NCI-H1092 (cell line): ENCODE measurements around the gene OSBPL5.
"Not testable (repeated sequence)": the region's sequence is repeated elsewhere in the genome, so short reads cannot be mapped to it uniquely, and the experiment has no call there.

Source experiments
- DNase-seq: peaks from one replicate; lab custom pipeline; 2025; lab: John Stamatoyannopoulos, UW

OSBPL5 gene

DNA sequence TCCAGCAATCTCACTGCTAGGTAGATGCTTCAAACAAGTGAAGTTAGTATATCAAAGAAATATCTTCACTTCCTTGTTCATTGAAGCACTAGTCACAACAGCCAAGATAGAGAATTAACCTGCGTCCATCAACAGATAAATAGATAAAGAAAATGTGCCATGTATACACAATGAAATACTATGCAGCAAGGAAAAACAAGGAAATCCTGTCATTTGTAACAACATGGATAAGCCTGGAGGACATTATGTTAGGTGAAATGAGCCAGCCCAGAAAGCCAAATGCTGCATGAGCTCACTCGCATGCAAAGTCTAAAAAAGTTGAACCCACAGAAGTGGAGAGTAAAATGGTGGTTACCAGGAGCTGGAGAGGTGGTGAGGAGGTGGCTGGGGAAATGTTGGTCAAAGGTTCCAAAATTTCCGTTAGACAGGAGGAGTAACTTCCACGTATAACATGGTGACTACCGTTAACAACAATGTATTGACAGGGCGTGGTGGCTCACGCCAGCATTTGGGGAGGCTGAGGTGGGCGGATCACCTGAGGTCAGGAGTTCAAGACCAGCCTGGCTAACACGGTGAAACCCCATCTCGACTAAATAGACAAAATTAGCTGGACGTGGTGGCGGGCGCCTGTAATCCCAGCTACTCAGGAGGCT, 84.3 kb downstream of the OSBPL5 start:
- DNase-seq: no peak

DNA sequence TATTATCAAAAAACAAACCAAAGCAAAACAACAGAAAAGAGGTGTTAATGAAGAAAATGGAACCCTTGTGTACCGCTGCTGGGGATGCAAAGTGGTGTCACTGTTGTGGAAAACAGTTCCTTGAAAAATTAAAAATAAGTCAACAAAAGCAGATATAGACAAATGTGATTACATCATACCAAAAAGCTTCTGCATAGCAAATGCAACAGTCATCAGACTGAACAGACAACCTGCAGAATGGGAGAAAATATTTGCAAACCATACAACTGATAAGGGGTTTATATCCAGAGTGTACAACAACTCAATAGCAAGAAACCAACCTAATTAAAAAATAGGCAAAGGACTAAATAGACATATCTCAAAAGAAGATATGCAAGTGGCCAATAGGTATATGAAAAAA, 85.0 kb downstream of the OSBPL5 start:
- DNase-seq: no peak

DNA sequence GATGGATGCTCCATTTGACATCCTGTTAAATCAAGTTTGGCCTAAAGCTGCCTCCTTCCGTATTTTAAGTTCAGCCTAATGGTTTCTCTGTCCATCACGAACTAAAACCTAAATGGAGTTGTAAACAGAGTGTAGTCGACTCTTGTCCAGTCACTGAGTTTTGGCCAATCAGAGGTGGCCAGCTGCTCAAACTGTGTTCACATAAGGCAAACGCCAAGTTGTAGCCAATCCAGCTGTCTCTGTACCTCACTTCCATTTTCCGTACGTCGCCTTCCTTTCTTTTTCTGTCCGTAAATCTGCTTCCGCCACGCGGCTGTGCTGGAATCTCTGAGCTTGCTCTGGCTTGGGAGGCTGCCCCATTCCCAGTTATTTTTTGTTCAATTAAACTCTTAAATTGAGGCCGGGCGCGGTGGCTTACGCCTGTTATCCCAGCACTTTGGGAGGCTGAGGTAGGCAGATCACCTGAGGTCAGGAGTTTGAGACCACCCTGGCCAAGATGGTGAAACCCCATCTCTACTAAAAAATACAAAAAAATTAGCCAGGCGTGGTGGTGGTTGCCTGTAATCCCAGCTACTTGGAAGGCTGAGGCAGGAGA, 87.2 kb downstream of the OSBPL5 start:
- no peak for DNase-seq

DNA sequence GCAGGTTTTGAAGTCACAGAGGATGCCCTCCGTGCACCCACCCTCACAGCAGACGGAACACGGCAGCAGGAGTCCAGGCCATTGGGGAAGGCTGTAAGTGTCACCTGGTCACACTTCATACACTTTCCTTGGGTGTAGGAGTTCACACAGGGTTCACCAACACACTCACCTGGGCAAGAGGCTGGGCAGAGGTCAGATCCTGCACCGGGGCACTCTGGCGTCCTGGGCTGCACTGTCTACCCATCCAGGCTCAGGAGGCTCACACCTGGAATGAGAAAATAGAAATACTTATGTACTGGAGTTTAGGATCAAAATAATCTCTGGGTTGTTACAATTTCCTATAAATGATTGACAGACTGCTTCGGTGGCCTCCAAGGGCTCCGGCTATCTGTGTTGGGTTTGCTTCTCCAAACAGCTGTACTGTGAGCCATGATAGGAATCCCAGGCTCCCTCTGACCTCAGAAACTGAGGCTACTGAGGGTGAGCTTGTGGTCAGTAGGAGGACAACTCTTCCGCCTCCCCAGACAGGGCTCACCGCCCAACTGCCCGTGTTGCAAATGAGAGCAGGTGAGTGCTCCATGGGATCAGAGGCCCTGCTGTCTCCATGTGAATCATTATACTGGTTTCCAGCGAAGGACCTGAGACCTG, 87.8 kb downstream of the OSBPL5 start:
- no peak for DNase-seq

DNA sequence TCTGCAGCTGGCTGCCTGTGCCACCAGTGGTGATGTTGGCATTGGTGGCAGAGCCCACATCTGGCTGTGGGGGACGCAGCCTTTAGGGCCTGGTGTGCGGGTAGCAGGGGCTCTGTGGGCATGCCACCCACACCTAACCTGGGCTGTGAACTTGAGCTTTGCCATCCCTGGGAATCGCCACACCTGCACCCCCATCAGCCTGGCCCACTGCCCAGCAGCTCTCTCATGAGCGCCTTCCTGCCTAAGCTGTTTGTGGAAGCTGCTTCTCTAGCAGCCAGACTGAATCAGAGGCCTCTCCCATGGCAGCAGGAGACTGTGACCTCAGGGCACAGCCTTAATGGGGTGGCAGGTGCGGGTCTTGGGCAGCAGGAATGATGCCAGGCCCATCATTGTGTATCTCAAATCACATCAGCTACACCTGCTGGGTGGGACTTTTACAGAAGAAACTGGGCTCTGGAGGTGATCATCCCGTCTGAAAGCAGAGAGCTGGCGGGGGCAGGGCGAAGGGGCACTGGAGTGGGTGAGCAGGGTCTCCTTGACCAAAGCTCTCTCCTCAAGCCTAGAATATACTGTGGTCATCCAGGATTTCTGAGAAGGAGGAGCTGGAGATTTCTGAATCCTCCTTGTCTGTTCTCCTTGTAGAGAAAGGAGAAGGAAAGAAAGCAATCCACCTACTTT, 90.1 kb downstream of the OSBPL5 start:
- peak; percentile 82 for DNase-seq

DNA sequence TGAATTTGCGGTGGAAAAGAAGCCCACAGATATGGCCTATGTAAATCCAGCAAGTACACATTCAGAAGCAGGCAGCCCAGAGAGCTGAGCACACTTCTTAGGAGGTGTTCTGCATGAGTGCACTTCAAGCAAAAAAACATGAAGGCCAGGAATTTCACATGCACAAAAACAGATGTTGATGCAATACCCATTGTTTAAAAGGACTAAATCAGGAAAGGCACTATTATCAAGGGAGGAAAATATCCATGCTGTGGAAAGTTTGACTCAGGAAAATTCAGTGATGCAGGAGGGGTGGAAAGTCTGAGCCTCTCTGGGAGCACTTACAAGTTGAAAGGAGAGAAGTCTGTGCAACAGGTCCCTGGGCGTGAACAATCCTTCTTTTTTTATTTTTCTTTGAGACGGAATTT, 92.1 kb downstream of the OSBPL5 start:
- no peak for DNase-seq

DNA sequence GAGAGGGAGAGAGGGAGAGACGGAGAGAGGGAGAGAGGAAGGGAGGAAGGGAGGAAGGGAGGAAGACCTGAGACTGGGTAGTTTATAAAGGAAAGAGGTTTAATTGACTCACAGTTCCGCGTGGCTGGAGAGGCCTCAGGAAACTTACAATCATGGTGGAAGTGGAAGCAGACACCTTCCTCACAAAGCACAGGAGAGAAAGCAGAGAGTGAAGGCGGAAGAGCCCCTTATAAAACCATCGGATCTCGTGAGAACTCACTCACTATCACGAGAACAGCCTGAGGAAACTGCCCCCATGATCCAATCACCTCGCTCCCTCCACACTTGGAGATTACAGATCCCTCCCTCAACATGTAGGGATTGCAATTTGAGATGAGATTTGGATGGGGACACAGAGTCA, 95.7 kb downstream of the OSBPL5 start:
- DNase-seq: no peak

DNA sequence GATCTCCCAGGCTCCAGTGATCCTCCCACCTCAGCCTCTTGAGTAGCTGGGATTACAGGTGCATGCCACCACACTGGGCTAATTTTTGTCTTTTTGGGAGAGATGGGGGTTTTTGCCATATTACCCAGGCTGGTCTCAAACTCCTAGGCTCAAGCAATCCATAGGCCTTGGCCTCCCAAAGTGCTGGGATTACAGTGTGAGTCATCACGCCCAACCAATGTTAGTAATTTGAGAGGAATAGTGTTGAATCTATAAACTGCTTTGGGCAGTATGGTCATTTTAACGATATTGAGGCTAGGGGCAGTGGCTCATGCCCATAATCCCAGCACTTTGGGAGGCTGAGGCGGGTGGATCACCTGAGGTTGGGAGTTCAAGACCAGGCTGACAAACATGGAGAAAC, 98.8 kb downstream of the OSBPL5 start:
- DNase-seq: not testable (repeated sequence)

DNA sequence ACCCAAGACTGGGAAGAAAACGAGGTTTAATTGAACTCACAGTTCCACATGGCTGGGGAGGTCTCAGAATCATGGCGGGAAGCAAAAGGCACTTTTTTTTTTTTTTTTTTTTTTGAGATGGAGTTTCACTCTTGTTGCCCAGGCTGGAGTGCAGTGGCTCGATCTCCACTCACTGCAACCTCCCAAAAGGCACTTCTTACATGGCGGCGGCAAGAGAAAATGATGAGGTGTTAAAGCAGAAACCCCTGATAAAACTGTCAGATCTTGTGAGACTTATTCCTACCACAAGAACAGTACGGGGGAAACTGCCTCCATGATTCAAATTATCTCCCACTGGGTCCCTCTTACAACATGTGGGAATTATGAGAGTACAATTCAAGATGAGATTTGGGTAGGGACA, 100.4 kb downstream of the OSBPL5 start:
- not testable (repeated sequence) for DNase-seq

DNA sequence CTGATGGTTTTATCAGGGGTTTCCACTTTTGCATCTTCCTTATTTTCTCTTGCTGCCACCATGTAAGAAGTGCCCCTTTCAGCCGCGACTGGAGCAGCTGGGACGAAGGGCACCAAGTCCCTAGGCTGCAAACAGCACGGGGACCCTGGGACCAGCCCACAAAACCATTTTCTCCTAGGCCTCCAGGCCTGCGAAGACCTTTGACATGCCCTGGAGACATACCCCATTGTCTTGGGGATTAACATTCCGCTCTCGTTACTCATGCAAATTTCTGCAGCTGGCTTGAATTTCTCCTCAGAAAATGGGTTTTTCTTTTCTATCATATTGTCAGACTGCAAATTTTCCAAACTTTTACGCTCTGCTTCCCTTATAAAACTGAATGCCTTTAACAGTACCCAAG, 101.2 kb downstream of the OSBPL5 start:
- not testable (repeated sequence) for DNase-seq

DNA sequence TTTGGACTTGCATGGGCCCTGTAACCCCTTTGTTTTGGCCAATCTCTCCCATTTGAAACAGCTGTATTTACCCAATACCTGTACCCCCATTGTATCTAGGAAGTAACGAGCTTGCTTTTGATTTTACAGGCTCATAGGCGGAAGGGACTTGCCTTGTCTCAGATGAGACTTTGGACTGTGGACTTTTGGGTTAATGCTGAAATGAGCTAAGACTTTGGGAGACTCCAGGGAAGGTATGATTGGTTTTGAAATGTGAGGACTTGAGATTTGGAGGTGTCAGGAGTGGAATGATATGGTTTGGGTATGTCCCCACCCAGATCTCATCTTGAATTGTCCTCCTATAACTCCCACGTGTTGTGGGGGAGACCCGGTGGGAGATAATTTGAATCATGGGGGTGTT, 101.7 kb downstream of the OSBPL5 start:
- DNase-seq: not testable (repeated sequence)

DNA sequence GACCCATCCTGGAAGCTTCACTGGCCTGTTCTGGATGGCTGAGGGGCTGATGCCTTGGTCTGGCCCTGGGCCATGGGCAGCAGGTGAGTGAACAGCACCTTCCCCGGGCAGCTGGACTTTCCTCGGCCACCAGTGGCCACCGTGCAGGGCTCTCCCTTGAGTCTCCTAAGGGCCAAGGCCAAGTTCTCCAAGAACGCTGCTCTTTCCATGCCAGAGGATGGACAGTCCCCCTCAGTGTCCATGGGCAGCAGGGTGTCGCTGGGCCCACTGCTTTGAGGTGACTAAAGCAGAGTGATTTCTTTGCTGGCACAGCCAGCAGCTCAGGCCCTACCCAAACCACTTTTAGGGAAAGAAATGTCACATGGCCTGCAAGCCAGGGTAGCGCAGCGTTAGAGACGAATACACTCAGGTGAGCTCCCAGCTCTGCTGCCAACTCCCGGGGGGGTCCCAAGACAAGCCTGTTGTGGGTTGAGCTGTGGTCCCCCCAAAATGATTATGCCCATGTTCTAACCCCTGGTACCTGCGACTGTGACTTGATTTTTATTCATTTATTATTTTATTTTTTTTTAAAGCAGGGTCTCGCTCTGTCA, 104.6 kb downstream of the OSBPL5 start:
- no peak for DNase-seq

DNA sequence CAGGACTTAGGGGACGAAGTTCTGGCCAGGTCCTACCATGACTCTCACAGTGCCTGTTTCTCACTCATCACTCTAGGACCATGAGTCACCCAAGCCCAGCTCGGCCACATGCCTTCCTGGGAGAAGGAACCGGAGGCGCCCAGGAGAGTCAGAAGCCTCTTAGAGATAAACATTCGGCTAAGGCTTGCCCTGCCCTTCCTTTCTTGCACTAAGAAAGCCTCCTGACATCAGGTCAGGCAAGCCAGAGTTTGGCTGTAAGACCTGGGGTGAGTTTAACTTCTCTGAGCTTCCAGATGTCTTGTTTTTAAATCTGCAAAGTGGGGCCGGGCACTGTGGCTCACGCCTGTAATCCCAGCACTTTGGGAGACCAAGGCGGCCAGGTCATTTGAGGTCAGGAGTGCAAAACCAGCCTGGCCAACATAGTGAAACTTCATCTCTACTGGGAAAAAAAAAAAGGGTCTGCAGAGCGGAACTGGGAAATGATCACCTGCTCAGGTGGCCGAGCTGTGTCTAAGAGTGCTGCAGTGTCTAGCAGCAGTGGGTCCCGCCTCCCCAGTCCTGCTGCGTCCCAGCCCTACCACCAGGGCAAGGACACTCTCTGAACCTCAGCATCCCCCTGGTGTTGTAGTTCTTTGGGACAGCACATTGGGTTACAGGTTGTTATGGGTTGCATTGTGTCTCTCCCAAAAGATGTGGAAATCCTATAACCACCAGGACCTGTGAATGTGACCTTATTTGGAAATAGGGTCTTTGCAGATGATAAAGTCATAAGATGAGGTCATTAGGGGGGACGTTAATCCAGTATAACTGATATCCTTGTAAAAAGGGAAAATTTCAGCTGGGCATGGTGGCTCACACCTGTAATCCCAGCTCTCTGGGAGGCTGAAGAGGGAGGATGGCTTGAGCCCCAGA, 106.1 kb downstream of the OSBPL5 start:
- DNase-seq: no peak

DNA sequence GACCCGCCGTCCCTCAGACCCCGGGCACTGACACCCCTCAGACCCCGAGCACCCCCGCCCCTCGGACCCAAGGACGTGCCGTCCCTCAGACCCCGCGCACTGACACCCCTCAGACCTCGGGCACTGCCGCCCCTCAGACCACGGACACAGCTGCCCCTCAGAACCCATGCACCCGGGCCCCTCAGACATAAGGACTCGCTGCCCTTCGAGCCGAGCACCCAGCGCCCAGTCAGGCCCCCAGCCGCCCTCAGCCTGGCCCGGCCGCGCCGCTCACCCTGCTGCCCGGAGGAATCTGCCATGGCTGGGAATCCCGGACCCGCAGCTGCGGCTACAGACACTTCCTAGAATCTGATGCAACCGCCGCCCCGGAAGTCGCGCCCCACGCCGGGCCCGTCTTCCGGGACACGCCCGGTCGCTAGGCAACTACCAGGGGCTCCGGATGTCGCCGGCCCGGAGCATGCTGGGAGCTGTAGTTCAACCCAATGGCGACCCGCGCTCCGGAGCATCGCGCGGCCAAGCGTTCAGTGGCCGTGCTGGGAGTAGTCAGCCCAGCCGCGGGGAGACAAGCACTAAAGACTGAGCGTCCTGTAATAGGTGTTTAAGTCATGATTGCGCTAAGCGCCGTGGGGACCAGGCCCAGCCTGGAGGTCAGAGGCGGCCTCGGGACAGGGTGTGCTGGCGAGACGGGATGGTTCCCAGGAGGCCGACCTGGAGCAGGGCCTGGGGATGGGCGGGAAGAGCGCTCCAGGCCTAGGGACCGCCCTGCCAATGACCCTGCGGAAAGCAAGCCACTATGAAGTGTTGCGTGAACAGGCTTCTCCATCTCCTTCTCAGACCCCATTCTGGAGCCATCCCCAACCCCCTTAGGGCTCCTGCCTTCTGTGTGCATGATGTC, 107.8 kb downstream of the OSBPL5 start, which contains the start of gene CARS1:
CARS1 (minus strand) TSS at position 355 of the 895 bp plus-strand sequence; CDS start at position 299, 56 bp downstream.
- peak; percentile 88 for DNase-seq

DNA sequence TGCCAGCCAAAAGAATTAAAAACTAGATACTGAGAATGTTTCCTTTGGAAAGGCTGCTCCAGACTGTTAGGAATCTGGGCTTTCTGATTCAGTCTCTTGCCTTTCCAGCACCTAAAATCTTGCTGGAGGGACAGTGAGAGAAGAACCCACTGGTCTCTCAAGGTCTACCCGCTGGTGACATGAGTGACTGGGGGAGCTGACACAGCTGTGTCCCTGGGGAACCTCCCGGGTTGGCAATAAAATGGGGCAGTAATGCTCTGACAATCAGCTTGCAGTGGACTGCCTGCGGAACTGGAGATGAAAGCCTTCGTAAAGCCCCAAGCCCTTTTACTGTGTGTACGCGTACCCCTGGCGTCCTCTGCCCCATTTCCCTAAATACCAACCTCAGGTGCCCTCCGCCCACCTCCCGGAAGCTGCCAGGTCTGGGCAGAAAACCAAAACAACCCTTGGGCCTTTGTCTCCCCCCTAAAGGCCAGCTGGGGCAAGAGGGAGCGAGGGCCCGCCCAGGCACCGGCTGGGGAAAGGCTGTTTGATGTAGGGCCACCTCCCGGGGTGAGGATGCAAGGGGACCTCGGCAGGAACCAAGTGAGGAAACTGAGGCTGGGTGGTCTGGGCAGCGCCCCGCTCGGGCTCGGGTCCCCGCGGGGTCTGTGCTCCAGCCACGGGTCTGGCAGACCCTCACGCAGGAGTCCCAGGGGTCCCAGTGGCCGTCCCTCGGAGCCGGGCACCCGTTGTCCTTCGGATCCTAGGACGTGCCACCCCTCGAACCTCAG, 108.6 kb downstream of the OSBPL5 start:
- peak; percentile 9 for DNase-seq

DNA sequence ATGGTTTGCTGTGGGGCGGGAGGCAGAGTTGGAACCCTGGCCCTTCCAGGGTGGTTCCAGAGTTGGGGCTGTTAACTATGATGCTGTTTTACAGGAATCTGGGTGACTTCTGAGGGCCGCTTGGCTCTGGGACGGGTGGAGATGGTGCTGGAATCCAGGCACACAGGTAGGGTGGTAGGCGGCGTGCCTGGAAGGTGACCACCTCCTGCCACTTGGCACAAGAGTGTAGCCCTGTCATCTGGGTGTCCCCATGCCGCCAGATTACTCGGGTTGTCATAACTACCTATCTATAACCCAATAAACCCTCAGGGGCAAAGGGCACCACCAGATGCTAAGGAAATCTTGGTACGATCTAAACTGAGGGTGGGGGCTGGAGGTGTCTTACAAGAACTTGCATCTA, 109.2 kb downstream of the OSBPL5 start:
- no peak for DNase-seq

DNA sequence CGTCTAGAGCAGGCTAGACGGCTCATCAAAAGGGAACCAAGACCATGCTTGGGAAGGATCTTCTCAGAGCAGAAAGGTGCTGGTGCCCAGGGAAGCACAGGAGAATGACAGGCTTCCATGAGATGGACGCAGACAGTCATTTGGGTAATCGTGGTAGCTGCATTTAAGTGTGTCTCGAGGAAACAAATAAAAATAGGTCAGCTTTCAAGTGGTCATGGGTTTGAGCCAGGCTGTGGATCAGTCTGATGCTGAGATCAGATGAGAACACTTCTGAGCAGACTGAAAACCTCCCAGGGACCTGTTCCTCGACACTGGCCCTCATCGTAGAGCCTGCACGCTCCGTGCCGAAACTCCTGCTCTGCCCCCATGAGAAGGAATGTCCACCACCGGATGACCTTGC, 112.5 kb downstream of the OSBPL5 start:
- no peak for DNase-seq

DNA sequence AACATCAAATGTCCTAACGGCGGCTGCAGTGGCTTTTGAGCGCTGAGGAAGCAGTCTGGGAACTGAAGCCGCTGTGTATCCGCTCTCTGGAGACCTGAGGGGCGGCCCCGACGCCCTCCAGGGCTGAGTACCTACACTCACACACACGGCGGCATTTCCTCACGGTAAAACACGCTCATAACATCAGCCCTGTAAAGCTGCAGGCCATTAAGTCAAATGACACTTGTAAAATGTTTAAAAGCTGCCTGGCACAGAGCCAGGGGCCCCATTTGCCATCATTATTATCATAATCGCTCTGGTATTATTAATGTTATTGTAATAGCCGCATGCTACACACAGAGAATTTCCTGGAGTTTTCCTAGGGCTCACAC, 113.0 kb downstream of the OSBPL5 start:
- peak; percentile 26 for DNase-seq
